Measurements from ENCODE around the gene CEBPA. TPM values are rescaled to one million over a fixed set of nuclear protein-coding genes. Genes with fewer than 3 reads are reported as not detected.

The CEBPA gene
- total and polyA plus RNA-seq, 4 donors, result 32.9 to 112 (median 82.7) TPM

GRCh38 chr19:33298146-33298911, 4.0 kb downstream of the CEBPA start:
- Histone ChIP-seq H3K9ac (ENCODE audit: low read depth in 1 of 2, low read length in 2 of 2) (peak overlapping the region; percentile 4 to 97), H3K27me3 (ENCODE audit: control insufficient read depth in 4 of 4, insufficient read depth in 4 of 4, low read length in 3 of 4) (no peaks in the 10 kb centered on the region), H3K4me3 (ENCODE audit: low read depth in 1 of 3, low read length in 3 of 3) (peak overlapping the region in 1 of 3 donors; percentile 81), H3K27ac (ENCODE audit: low read depth in 1 of 2, low read length in 2 of 2) (peak overlapping the region; percentile 90 to 92), H3K36me3 (ENCODE audit: control insufficient read depth in 4 of 4, insufficient read depth in 3 of 4, low read depth in 1 of 4, low read length in 3 of 4) (no peaks in the 10 kb centered on the region), H3K4me1 (ENCODE audit: control insufficient read depth in 4 of 4, insufficient read depth in 4 of 4, low read length in 3 of 4) (peaks cover 5 to 55% (median 21%) of the 10 kb centered on the region in 4 donors), H3K9me3 (ENCODE audit: control insufficient read depth in 4 of 4, low read length in 3 of 4) (no peaks in the 10 kb centered on the region)
- no peak for DNase-seq (ENCODE audit: low spot score)
- WGBS, result 33% methylated on average over 25 of the region's 25 CpGs
- TF ChIP-seq REST (IDR thresholded peaks at IDR 0.05), result no peak
- no peak for TF ChIP-seq NR2F2 (IDR thresholded peaks at IDR 0.05)
- peak; percentile 61 for TF ChIP-seq YY1 (IDR thresholded peaks at IDR 0.05)
- no peak for TF ChIP-seq GABPA (IDR thresholded peaks at IDR 0.05 in 1 of 2, conservative IDR thresholded peaks at IDR 0.05 in 1 of 2)
- peak; percentile 9 to 11 for TF ChIP-seq JUND (IDR thresholded peaks at IDR 0.05)
- no peak for TF ChIP-seq HNF4G (IDR thresholded peaks at IDR 0.05)
- no peak for TF ChIP-seq FOXA2 (IDR thresholded peaks at IDR 0.05)
- TF ChIP-seq TAF1 (conservative IDR thresholded peaks at IDR 0.05), result peak; percentile 19
- TF ChIP-seq EGR1 (IDR thresholded peaks at IDR 0.05; ENCODE audit: low read depth in 2 of 2), result peak in 1 of 2 donors; percentile 40
- peak; percentile 16 for TF ChIP-seq SP1 (IDR thresholded peaks at IDR 0.05)
- no peak for TF ChIP-seq CTCF (IDR thresholded peaks at IDR 0.05; ENCODE audit: low read depth, low read length, missing input control)
- TF ChIP-seq HNF4A (conservative IDR thresholded peaks at IDR 0.05), result peak; percentile 3 to 49
- TF ChIP-seq ATF3 (IDR thresholded peaks at IDR 0.05), result no peak
- TF ChIP-seq MAX (IDR thresholded peaks at IDR 0.05), result peak; percentile 15
- TF ChIP-seq RAD21 (IDR thresholded peaks at IDR 0.05), result peak in 1 of 2 donors; percentile 25
- no peak for TF ChIP-seq FOXA1 (IDR thresholded peaks at IDR 0.05)
- no peak for TF ChIP-seq ZBTB33 (IDR thresholded peaks at IDR 0.05)
- peak; percentile 16 to 64 for TF ChIP-seq RXRA (IDR thresholded peaks at IDR 0.05)

Data from liver (tissue), 9 donors.